ENCODE data around the gene NPIPB6.

DNA sequence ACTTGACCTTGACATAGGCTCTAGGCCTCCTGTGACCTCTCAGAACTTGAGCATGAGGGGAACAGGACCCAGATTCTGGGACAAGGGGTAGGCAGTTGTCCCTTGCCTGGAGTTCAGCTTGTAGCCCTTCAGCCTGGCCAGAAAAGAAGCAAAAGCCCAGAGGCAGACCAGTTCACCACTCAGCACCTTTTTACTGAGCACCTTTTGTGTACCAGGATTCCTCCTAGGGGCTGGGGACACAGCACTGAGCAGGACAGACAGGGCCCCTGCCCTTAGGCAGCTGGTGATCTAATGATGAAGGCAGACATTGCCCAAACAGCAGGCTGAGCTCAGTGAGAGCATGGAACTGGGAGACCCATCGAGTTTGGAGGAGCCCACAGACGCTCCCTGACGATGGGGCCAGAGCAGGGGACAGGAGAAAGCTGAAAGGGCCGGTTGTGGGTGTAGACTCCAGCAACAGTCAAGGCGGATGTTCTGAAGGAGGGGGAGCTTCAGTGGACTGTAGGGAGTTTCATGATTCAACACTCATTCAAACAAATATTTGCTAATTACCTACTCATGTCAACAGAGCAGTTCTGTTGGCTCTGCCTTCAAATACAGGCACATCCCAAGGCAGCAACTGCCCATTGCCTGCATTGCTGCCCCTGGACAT, 38.9 kb downstream of the NPIPB6 start:
- TF ChIP-seq POLR2A (IDR thresholded peaks at IDR 0.05; ENCODE audit: low read length): no peak
- TF ChIP-seq, protein P1, sequence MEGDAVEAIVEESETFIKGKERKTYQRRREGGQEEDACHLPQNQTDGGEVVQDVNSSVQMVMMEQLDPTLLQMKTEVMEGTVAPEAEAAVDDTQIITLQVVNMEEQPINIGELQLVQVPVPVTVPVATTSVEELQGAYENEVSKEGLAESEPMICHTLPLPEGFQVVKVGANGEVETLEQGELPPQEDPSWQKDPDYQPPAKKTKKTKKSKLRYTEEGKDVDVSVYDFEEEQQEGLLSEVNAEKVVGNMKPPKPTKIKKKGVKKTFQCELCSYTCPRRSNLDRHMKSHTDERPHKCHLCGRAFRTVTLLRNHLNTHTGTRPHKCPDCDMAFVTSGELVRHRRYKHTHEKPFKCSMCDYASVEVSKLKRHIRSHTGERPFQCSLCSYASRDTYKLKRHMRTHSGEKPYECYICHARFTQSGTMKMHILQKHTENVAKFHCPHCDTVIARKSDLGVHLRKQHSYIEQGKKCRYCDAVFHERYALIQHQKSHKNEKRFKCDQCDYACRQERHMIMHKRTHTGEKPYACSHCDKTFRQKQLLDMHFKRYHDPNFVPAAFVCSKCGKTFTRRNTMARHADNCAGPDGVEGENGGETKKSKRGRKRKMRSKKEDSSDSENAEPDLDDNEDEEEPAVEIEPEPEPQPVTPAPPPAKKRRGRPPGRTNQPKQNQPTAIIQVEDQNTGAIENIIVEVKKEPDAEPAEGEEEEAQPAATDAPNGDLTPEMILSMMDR (IDR thresholded peaks at IDR 0.05): no peak
- no peak for TF ChIP-seq ESRRA (IDR thresholded peaks at IDR 0.05; ENCODE audit: borderline replicate concordance, low read length)
- TF ChIP-seq, protein P2, sequence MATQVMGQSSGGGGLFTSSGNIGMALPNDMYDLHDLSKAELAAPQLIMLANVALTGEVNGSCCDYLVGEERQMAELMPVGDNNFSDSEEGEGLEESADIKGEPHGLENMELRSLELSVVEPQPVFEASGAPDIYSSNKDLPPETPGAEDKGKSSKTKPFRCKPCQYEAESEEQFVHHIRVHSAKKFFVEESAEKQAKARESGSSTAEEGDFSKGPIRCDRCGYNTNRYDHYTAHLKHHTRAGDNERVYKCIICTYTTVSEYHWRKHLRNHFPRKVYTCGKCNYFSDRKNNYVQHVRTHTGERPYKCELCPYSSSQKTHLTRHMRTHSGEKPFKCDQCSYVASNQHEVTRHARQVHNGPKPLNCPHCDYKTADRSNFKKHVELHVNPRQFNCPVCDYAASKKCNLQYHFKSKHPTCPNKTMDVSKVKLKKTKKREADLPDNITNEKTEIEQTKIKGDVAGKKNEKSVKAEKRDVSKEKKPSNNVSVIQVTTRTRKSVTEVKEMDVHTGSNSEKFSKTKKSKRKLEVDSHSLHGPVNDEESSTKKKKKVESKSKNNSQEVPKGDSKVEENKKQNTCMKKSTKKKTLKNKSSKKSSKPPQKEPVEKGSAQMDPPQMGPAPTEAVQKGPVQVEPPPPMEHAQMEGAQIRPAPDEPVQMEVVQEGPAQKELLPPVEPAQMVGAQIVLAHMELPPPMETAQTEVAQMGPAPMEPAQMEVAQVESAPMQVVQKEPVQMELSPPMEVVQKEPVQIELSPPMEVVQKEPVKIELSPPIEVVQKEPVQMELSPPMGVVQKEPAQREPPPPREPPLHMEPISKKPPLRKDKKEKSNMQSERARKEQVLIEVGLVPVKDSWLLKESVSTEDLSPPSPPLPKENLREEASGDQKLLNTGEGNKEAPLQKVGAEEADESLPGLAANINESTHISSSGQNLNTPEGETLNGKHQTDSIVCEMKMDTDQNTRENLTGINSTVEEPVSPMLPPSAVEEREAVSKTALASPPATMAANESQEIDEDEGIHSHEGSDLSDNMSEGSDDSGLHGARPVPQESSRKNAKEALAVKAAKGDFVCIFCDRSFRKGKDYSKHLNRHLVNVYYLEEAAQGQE (IDR thresholded peaks at IDR 0.05): no peak
- TF ChIP-seq CHD2 (IDR thresholded peaks at IDR 0.05; ENCODE audit: low read length, partially characterized antibody): no peak
- TF ChIP-seq, protein P3, sequence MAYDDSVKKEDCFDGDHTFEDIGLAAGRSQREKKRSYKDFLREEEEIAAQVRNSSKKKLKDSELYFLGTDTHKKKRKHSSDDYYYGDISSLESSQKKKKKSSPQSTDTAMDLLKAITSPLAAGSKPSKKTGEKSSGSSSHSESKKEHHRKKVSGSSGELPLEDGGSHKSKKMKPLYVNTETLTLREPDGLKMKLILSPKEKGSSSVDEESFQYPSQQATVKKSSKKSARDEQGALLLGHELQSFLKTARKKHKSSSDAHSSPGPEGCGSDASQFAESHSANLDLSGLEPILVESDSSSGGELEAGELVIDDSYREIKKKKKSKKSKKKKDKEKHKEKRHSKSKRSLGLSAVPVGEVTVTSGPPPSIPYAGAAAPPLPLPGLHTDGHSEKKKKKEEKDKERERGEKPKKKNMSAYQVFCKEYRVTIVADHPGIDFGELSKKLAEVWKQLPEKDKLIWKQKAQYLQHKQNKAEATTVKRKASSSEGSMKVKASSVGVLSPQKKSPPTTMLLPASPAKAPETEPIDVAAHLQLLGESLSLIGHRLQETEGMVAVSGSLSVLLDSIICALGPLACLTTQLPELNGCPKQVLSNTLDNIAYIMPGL (CRISPR knock-in tag; IDR thresholded peaks at IDR 0.05; ENCODE audit: borderline replicate concordance): no peak
- TF ChIP-seq, protein P4, sequence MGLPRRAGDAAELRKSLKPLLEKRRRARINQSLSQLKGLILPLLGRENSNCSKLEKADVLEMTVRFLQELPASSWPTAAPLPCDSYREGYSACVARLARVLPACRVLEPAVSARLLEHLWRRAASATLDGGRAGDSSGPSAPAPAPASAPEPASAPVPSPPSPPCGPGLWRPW (IDR thresholded peaks at IDR 0.05): no peak
